SK-N-SH (cell line): Measurements from ENCODE around the gene ACAP2. TPM values are rescaled to one million over a fixed set of nuclear protein-coding genes. Genes with fewer than 3 reads are reported as not detected.

ENCODE experiments used
- CTCF ChIA-PET: fragments of 300-600, 350-600 bp; formaldehyde crosslinking; extraction: SDS; loops from one replicate; lab custom pipeline; 2021; lab: Yijun Ruan, JAX
- POLR2A ChIA-PET: fragments of 350-600 bp; sonication (Branson Sonifier 250); formaldehyde crosslinking; extraction: SDS; loops from one replicate; lab custom pipeline; 2020; ENCODE audit warnings: antibody characterized with exemption, inconsistent platforms; lab: Yijun Ruan, JAX
- DNase-seq: peaks from one replicate; pipeline ENCODE4 v3.0.0; 2012
- H2AFZ ChIP-seq: fragments of 200-600 bp; sonication (generic); 2 replicates; pipeline ENCODE4 v1.8.1; 2016; ENCODE audit warnings: antibody characterized with exemption, mild to moderate bottlenecking, low read depth
- H3F3A ChIP-seq: fragments of 200-600 bp; sonication (generic); replicated peaks from 2 replicates; pipeline ENCODE3; 2016; ENCODE audit warnings: antibody characterized with exemption, mild to moderate bottlenecking; ENCODE audit not compliant: insufficient read depth
- H3K27ac ChIP-seq, 2 experiments: fragments of 200-500 bp in 1 of 2; fragments of 200-600 bp in 1 of 2; sonication (Bioruptor generic) in 1 of 2; sonication (generic), shearing (Covaris generic) in 1 of 2; 2 replicates each; pipeline versions ENCODE4 v1.5.1 to v1.6.1; 2014 to 2016; ENCODE audit warnings: low read depth in 2 of 2, inconsistent platforms in 1 of 2, low read length in 1 of 2, mild to moderate bottlenecking in 1 of 2, mixed read lengths in 1 of 2
- H3K27me3 ChIP-seq: fragments of 200-600 bp; sonication (generic), shearing (Covaris generic); 2 replicates; pipeline ENCODE4 v1.6.1; 2016; ENCODE audit warnings: mixed run types; ENCODE audit not compliant: insufficient read depth
- H3K36me3 ChIP-seq, 2 experiments: fragments of 200-500 bp in 1 of 2; fragments of 200-600 bp in 1 of 2; sonication (Bioruptor generic) in 1 of 2; sonication (generic) in 1 of 2; replicated peaks in 1 of 2; 2 replicates each; pipeline versions ENCODE3 to v1.5.1; 2014 to 2016; ENCODE audit warnings: low read length in 1 of 2, mild to moderate bottlenecking in 1 of 2; ENCODE audit not compliant: insufficient read depth in 2 of 2, control insufficient read depth in 1 of 2
- H3K4me1 ChIP-seq, 2 experiments: fragments of 200-500 bp in 1 of 2; fragments of 200-600 bp in 1 of 2; sonication (Bioruptor generic) in 1 of 2; sonication (generic), shearing (Covaris generic) in 1 of 2; 2 replicates each; pipeline versions ENCODE4 v1.5.1 to v1.6.1; 2014 to 2016; ENCODE audit warnings: low read depth in 1 of 2, low read length in 1 of 2, mixed run types in 1 of 2; ENCODE audit not compliant: insufficient read depth in 2 of 2, control insufficient read depth in 1 of 2
- H3K4me2 ChIP-seq: fragments of 200-600 bp; sonication (generic), shearing (Covaris generic); 2 replicates; pipeline ENCODE4 v1.6.1; 2017; ENCODE audit warnings: mixed run types
- H3K4me3 ChIP-seq, 2 experiments: fragments of 200-500 bp in 1 of 2; fragments of 200-600 bp in 1 of 2; sonication (Bioruptor generic) in 1 of 2; sonication (generic), shearing (Covaris generic) in 1 of 2; 2 replicates each; pipeline versions ENCODE4 v1.5.1 to v1.8.1; 2014 to 2016; ENCODE audit warnings: low read depth in 2 of 2, inconsistent platforms in 1 of 2, low read length in 1 of 2, mild to moderate bottlenecking in 1 of 2, mixed read lengths in 1 of 2, moderate library complexity in 1 of 2
- H3K79me2 ChIP-seq: fragments of 200-600 bp; sonication (generic); 2 replicates; pipeline ENCODE4 v1.8.1; 2017; ENCODE audit warnings: mild to moderate bottlenecking; ENCODE audit not compliant: insufficient read depth
- H3K9ac ChIP-seq: fragments of 200-600 bp; sonication (generic); 2 replicates; pipeline ENCODE4 v1.6.1; 2017; ENCODE audit warnings: mixed run types
- H3K9me2 ChIP-seq: fragments of 200-600 bp; sonication (generic); 2 replicates; pipeline ENCODE4 v1.6.1; 2017; ENCODE audit warnings: mixed run types
- H3K9me3 ChIP-seq: fragments of 200-600 bp; sonication (generic); 2 replicates; pipeline ENCODE4 v1.6.1; 2017; ENCODE audit warnings: mixed run types, mild to moderate bottlenecking, moderate library complexity
- H4K20me1 ChIP-seq: fragments of 200-600 bp; sonication (generic); 2 replicates; pipeline ENCODE4 v1.6.1; 2017; ENCODE audit warnings: mild to moderate bottlenecking, mixed run types; ENCODE audit not compliant: insufficient read depth
- ELF1 ChIP-seq: IDR thresholded peaks from 2 replicates; pipeline ENCODE4 v1.4.0; 2012
- EP300 ChIP-seq, 2 experiments: IDR thresholded peaks; 2 replicates each; pipeline versions ENCODE4 v1.4.0 to v1.6.1; 2012; ENCODE audit warnings: borderline replicate concordance in 1 of 2, low read depth in 1 of 2, low read length in 1 of 2
- FOXJ3 ChIP-seq: sonication (generic); formaldehyde crosslinking; IDR thresholded peaks from 2 replicates; pipeline ENCODE4 v1.5.1; 2020; ENCODE audit warnings: mild to moderate bottlenecking, missing genetic modification reagents
- GABPA ChIP-seq: IDR thresholded peaks from 2 replicates; pipeline ENCODE4 v1.4.0; 2012; ENCODE audit warnings: low read depth, mild to moderate bottlenecking
- MXI1 ChIP-seq: IDR thresholded peaks from 2 replicates; pipeline ENCODE4 v1.6.1; 2012; ENCODE audit warnings: mild to moderate bottlenecking, low read depth, low read length, improper control_type of control experiment
- NRF1 ChIP-seq: IDR thresholded peaks from 2 replicates; pipeline ENCODE4 v1.6.1; 2012; ENCODE audit warnings: low read depth, mild to moderate bottlenecking, low read length
- POLR2AphosphoS5 ChIP-seq: IDR thresholded peaks from 2 replicates; pipeline ENCODE4 v1.6.1; 2012; ENCODE audit warnings: low read depth, low read length
- RAD21 ChIP-seq: IDR thresholded peaks from 2 replicates; pipeline ENCODE4 v1.6.1; 2012; ENCODE audit warnings: mild to moderate bottlenecking, low read length
- REST ChIP-seq: IDR thresholded peaks from 2 replicates; pipeline ENCODE4 v1.6.1; 2012; ENCODE audit warnings: mild to moderate bottlenecking, low read depth, low read length, moderate library complexity
- RFX5 ChIP-seq: IDR thresholded peaks from 2 replicates; pipeline ENCODE4 v1.6.1; 2012; ENCODE audit warnings: mild to moderate bottlenecking, improper control_type of control experiment, low read length
- RXRA ChIP-seq: IDR thresholded peaks from 2 replicates; pipeline ENCODE4 v1.4.0; 2012; ENCODE audit warnings: low read depth, mild to moderate bottlenecking, borderline replicate concordance
- TAF1 ChIP-seq: IDR thresholded peaks from 2 replicates; pipeline ENCODE4 v1.6.1; 2012; ENCODE audit warnings: low read depth, mild to moderate bottlenecking, low read length, moderate library complexity, borderline replicate concordance
- TEAD4 ChIP-seq: IDR thresholded peaks from 2 replicates; pipeline ENCODE4 v1.4.0; 2012; ENCODE audit warnings: mild to moderate bottlenecking, borderline replicate concordance; ENCODE audit not compliant: insufficient read depth
- USF2 ChIP-seq: fragments of 150-350 bp; IDR thresholded peaks from 2 replicates; pipeline ENCODE4 v1.6.1; 2017; ENCODE audit warnings: antibody characterized with exemption, low read length, low read depth, borderline replicate concordance
- WGBS: methylation state at CpG from one replicate; pipeline ENCODE4 v1.1.6; 2017; ENCODE audit warnings: low lambda C conversion rate; 5-methylcytosine and 5-hydroxymethylcytosine counted together
- polyA plus RNA-seq, 3 experiments: library from polyadenylated mRNA; depleted of rRNA; stranded (reverse); fragments of >200 nt; gene quantifications; 2 replicates each; pipeline ENCODE4 v1.2.3, GENCODE V29; 2012
- TF ChIP-seq, protein P1 (sequence below): IDR thresholded peaks from 2 replicates; pipeline ENCODE4; 2012
- TF ChIP-seq, protein P2 (sequence below): fragments of 150-350 bp; IDR thresholded peaks from 2 replicates; pipeline ENCODE4 v1.6.1; 2016; ENCODE audit warnings: mild to moderate bottlenecking, low read depth, low read length
- TF ChIP-seq, protein P3 (sequence below): IDR thresholded peaks from 2 replicates; pipeline ENCODE4 v1.4.0; 2012; ENCODE audit warnings: low read depth, borderline replicate concordance

ACAP2 gene
- polyA plus RNA-seq, 1 of the 3 experiments (the other 2 are of a cell fraction), result 6.8 TPM

- H3K27me3 ChIP-seq, result no peaks in the 10 kb centered on the region
- H3K27ac ChIP-seq, result no peak overlapping the region; a peak in 1 of 4 replicates
- peaks cover 0 to 22% of the 10 kb centered on the region in 2 experiments; a peak in 2 of 4 replicates for H3K4me1 ChIP-seq
- H3K9ac ChIP-seq, result no peak overlapping the region
- 98% methylated on average over 10 of the region's 11 CpGs for WGBS
- no peak overlapping the region for H2AFZ ChIP-seq
- TF ChIP-seq EP300 (IDR thresholded peaks at IDR 0.05; ENCODE audit: borderline replicate concordance in 1 of 2, low read depth in 1 of 2, low read length in 1 of 2) (no peak), REST (no peak), POLR2AphosphoS5 (no peak), FOXJ3 (CRISPR knock-in tag) (no peak), RXRA (no peak), RAD21 (no peak)
- TF ChIP-seq, protein P1, sequence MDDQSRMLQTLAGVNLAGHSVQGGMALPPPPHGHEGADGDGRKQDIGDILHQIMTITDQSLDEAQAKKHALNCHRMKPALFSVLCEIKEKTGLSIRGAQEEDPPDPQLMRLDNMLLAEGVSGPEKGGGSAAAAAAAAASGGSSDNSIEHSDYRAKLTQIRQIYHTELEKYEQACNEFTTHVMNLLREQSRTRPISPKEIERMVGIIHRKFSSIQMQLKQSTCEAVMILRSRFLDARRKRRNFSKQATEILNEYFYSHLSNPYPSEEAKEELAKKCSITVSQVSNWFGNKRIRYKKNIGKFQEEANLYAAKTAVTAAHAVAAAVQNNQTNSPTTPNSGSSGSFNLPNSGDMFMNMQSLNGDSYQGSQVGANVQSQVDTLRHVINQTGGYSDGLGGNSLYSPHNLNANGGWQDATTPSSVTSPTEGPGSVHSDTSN, result no peak
- TF ChIP-seq, all 33 proteins: peak for 0
- no peaks in the 10 kb centered on the region for H3K9me2 ChIP-seq
- ChIA-PET POLR2A (no interaction called here), CTCF (interaction anchor here (1.0 to 5.9 kb wide), 10 partner anchors 8 to 596 kb away, joined by 3 to 216 read pairs (median 12); partner anchors contain the start of genes FAM43A and LSG1)
- H3K4me3 ChIP-seq, result no peak overlapping the region
- H4K20me1 ChIP-seq, result peaks cover 6% of the 10 kb centered on the region; the same call in 1 of the 2 replicates
- H3K36me3 ChIP-seq, result peaks cover 0 to 9% of the 10 kb centered on the region in 2 experiments
- H3K9me3 ChIP-seq, result no peaks in the 10 kb centered on the region
- peak overlapping the region; percentile 99; the same call in 1 of the 2 replicates for H3K4me2 ChIP-seq
- H3F3A ChIP-seq, result no peaks in the 10 kb centered on the region
- DNase-seq, result no peak
- H3K79me2 ChIP-seq, result peaks cover 50% of the 10 kb centered on the region
These were observed 174.1 kb downstream of the ACAP2 start for GRCh38 chr3:195268576-195269309.

- H3K36me3 ChIP-seq, result peaks cover 0 to 9% of the 10 kb centered on the region in 2 experiments
- ChIA-PET CTCF (interaction anchor here (1.1 to 5.9 kb wide), 3 partner anchors 254 to 584 kb away, joined by 3 to 216 read pairs (median 11); partner anchors contain the start of gene FAM43A), POLR2A (no interaction called here)
- H3K27ac ChIP-seq, result no peak overlapping the region; a peak in 1 of 4 replicates
- no peaks in the 10 kb centered on the region for H3K27me3 ChIP-seq
- DNase-seq, result no peak
- peaks cover 0 to 22% of the 10 kb centered on the region in 2 experiments; a peak in 2 of 4 replicates for H3K4me1 ChIP-seq
- no peaks in the 10 kb centered on the region for H3K9me3 ChIP-seq
- no peak overlapping the region for H3K9ac ChIP-seq
- no peak overlapping the region for H3K4me3 ChIP-seq
- peaks cover 52% of the 10 kb centered on the region for H3K79me2 ChIP-seq
- H3K4me2 ChIP-seq, result no peak overlapping the region
- 85% methylated on average over 3 of the region's 3 CpGs for WGBS
- no peaks in the 10 kb centered on the region for H3K9me2 ChIP-seq
- no peaks in the 10 kb centered on the region for H3F3A ChIP-seq
- H2AFZ ChIP-seq, result no peak overlapping the region
- H4K20me1 ChIP-seq, result peaks cover 6% of the 10 kb centered on the region
- no peak for TF ChIP-seq RFX5
- no peak for TF ChIP-seq NRF1
- TF ChIP-seq TEAD4, result no peak
- no peak for TF ChIP-seq TAF1
- no peak for TF ChIP-seq RAD21
- TF ChIP-seq, protein P2, sequence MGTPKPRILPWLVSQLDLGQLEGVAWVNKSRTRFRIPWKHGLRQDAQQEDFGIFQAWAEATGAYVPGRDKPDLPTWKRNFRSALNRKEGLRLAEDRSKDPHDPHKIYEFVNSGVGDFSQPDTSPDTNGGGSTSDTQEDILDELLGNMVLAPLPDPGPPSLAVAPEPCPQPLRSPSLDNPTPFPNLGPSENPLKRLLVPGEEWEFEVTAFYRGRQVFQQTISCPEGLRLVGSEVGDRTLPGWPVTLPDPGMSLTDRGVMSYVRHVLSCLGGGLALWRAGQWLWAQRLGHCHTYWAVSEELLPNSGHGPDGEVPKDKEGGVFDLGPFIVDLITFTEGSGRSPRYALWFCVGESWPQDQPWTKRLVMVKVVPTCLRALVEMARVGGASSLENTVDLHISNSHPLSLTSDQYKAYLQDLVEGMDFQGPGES, result no peak
- no peak for TF ChIP-seq GABPA
- no peak for TF ChIP-seq FOXJ3 (CRISPR knock-in tag)
- TF ChIP-seq USF2, result no peak
- TF ChIP-seq ELF1, result no peak
- TF ChIP-seq MXI1, result no peak
- TF ChIP-seq, protein P3, sequence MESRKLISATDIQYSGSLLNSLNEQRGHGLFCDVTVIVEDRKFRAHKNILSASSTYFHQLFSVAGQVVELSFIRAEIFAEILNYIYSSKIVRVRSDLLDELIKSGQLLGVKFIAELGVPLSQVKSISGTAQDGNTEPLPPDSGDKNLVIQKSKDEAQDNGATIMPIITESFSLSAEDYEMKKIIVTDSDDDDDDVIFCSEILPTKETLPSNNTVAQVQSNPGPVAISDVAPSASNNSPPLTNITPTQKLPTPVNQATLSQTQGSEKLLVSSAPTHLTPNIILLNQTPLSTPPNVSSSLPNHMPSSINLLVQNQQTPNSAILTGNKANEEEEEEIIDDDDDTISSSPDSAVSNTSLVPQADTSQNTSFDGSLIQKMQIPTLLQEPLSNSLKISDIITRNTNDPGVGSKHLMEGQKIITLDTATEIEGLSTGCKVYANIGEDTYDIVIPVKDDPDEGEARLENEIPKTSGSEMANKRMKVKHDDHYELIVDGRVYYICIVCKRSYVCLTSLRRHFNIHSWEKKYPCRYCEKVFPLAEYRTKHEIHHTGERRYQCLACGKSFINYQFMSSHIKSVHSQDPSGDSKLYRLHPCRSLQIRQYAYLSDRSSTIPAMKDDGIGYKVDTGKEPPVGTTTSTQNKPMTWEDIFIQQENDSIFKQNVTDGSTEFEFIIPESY, result no peak
These were observed 175.7 kb downstream of the ACAP2 start for GRCh38 chr3:195267096-195267495.
